ENCODE measurements around the gene SPTBN5. TPM values are rescaled to one million over a fixed set of nuclear protein-coding genes. Genes with fewer than 3 reads are reported as not detected.

Gene SPTBN5
- total and polyA plus RNA-seq, 10 of the 15 experiments (the other 5 are each of a cell fraction or from before 2014, with no cell fraction given) = under 0.01 to 0.18 (median 0.04) TPM; not detected in 4

- no peak overlapping the region for H3K4me3 ChIP-seq
- in situ Hi-C loops (cut with MboI) = no loop called here
- POLR2A ChIA-PET = interaction anchor here (0.9 to 1.2 kb wide), 2 partner anchors 8 to 11 kb away, joined by 3 read pairs; no protein-coding TSS in a partner anchor
- ATAC-seq = no peak
- intact Hi-C loops (cut with micrococcal nuclease; ENCODE audit: unreplicated experiment) = no loop called here
- H3K79me2 ChIP-seq (ENCODE audit: control insufficient read depth, insufficient read depth, low read length) = peaks cover 12% of the 10 kb centered on the region
- TSS peak; percentile 3 for BruUV-seq (replicated peaks)
- WGBS (ENCODE audit: insufficient coverage, insufficient replicate concordance, low lambda C conversion rate, missing lambda C conversion rate) = 98% methylated on average over 8 of the region's 9 CpGs
- FAIRE-seq = no peak
- no peak overlapping the region for H2AFZ ChIP-seq (ENCODE audit: control insufficient read depth, low read depth, low read length)
- RAD21 ChIA-PET (ENCODE audit: unreplicated experiment) = interaction anchor here (0.7 kb wide), 1 partner anchor 167 kb away, joined by 3 read pairs; no protein-coding TSS in a partner anchor
- no peak overlapping the region for H3K9ac ChIP-seq (ENCODE audit: control insufficient read depth, insufficient read depth, low read length)
- H3K4me2 ChIP-seq (ENCODE audit: control insufficient read depth, insufficient read depth) = no peak overlapping the region
- H3K27ac ChIP-seq (ENCODE audit: control insufficient read depth, insufficient read depth) = no peak overlapping the region
- SMC1A ChIA-PET (ENCODE audit: uncharacterized antibody, unreplicated experiment) = interaction anchor here (0.6 to 2.0 kb wide), 2 partner anchors 10 to 314 kb away, joined by 3 to 6 read pairs; no protein-coding TSS in a partner anchor
- CTCF ChIA-PET = interaction anchor here (1.4 kb wide), 1 partner anchor 24 kb away, joined by 4 read pairs; no protein-coding TSS in a partner anchor
- peaks cover 25% of the 10 kb centered on the region for H3K4me1 ChIP-seq (ENCODE audit: control insufficient read depth, insufficient read depth, low read length)
- no peaks in the 10 kb centered on the region for H3K27me3 ChIP-seq (replicated peaks in 1 of 2; ENCODE audit: control insufficient read depth in 2 of 2, insufficient read depth in 2 of 2, low read length in 1 of 2)
- no peak for DNase-seq (ENCODE audit: low read depth, low spot score)
- peaks cover 20 to 54% of the 10 kb centered on the region in 2 experiments for H3K36me3 ChIP-seq (ENCODE audit: control insufficient read depth in 2 of 2, insufficient read depth in 2 of 2, low read length in 1 of 2)
- H3K9me3 ChIP-seq (replicated peaks; ENCODE audit: control insufficient read depth, insufficient read depth, low read length) = no peaks in the 10 kb centered on the region
- peaks cover 5% of the 10 kb centered on the region for H4K20me1 ChIP-seq (ENCODE audit: control insufficient read depth, insufficient read depth)
- TF ChIP-seq NR2F1 (conservative IDR thresholded peaks at IDR 0.05) (no peak), SUZ12 (IDR thresholded peaks at IDR 0.05; ENCODE audit: unreplicated experiment) (no peak), SMARCA5 (IDR thresholded peaks at IDR 0.05) (no peak), ATF2 (IDR thresholded peaks at IDR 0.05; ENCODE audit: low read length) (no peak), HSF1 (IDR thresholded peaks at IDR 0.05; ENCODE audit: low read depth, low read length) (no peak), ZNF592 (IDR thresholded peaks at IDR 0.05) (no peak), ZNF622 (IDR thresholded peaks at IDR 0.05) (no peak), NR2C2 (IDR thresholded peaks at IDR 0.05; ENCODE audit: borderline replicate concordance, control insufficient read depth, insufficient read length, low read depth) (no peak), ZZZ3 (IDR thresholded peaks at IDR 0.05; ENCODE audit: control insufficient read depth, insufficient read length, low read depth) (no peak), TCF7 (IDR thresholded peaks at IDR 0.05; ENCODE audit: borderline replicate concordance) (no peak), PML (IDR thresholded peaks at IDR 0.05; ENCODE audit: low read length) (no peak), ASH2L (IDR thresholded peaks at IDR 0.05; ENCODE audit: borderline replicate concordance, low read depth) (no peak), BCL11A (IDR thresholded peaks at IDR 0.05; ENCODE audit: low read depth, low read length) (no peak), MLLT1 (IDR thresholded peaks at IDR 0.05) (no peak), NFYB (IDR thresholded peaks at IDR 0.05; ENCODE audit: insufficient read depth, low read depth, low read length) (no peak)
These were observed 46.1 kb upstream of the SPTBN5 start for GRCh38 chr15:41939986-41940385.

Data from GM12878 (cell line).